ENCODE measurements around the gene BRF1. TPM values are rescaled to one million over a fixed set of nuclear protein-coding genes. Genes with fewer than 3 reads are reported as not detected.

Gene BRF1
- total RNA-seq, 1 experiment from 2014 or later: 26.4 TPM

- H3K27ac Mint-ChIP-seq: no peak overlapping the region
These were observed 124.3 kb downstream of the BRF1 start for GRCh38 chr14:105176513-105176912.

More at GRCh38 chr14:105176513-105176912, 124.3 kb downstream of the BRF1 start:
- TF ChIP-seq OVOL2 (CRISPR knock-in tag; IDR thresholded peaks at IDR 0.05; ENCODE audit: borderline replicate concordance): no peak
- TF ChIP-seq JAZF1 (CRISPR knock-in tag; IDR thresholded peaks at IDR 0.05): no peak
- no peak for TF ChIP-seq ARID4B (CRISPR knock-in tag; IDR thresholded peaks at IDR 0.05; ENCODE audit: borderline replicate concordance)
- TF ChIP-seq ZNF512 (CRISPR knock-in tag; IDR thresholded peaks at IDR 0.05; ENCODE audit: borderline replicate concordance): no peak
- TF ChIP-seq SMAD3 (CRISPR knock-in tag; IDR thresholded peaks at IDR 0.05; ENCODE audit: borderline replicate concordance): no peak
- no peak for TF ChIP-seq E2F1 (CRISPR knock-in tag; IDR thresholded peaks at IDR 0.05)
- TF ChIP-seq HMGA2 (CRISPR knock-in tag; IDR thresholded peaks at IDR 0.05): no peak
- no peak for TF ChIP-seq TCF7 (CRISPR knock-in tag; IDR thresholded peaks at IDR 0.05; ENCODE audit: low read depth)
- no peak for TF ChIP-seq ZNF263 (CRISPR knock-in tag; IDR thresholded peaks at IDR 0.05; ENCODE audit: low read depth)
- TF ChIP-seq HMGXB4 (CRISPR knock-in tag; IDR thresholded peaks at IDR 0.05): no peak
- no peak for TF ChIP-seq KAT7 (CRISPR knock-in tag; IDR thresholded peaks at IDR 0.05; ENCODE audit: borderline replicate concordance)
- TF ChIP-seq GABPB1 (CRISPR knock-in tag; IDR thresholded peaks at IDR 0.05): no peak
- ATAC-seq (no peak), DNase-seq (ENCODE audit: low spot score) (no peak)
- Mint-ChIP-seq H3K27me3 (ENCODE audit: low read depth) (peaks cover 7% of the 10 kb centered on the region), H3K4me3 (no peak overlapping the region), H3K9me3 (no peaks in the 10 kb centered on the region), H3K4me1 (peaks cover 3% of the 10 kb centered on the region; the same call in 1 of the 2 replicates), H3K36me3 (no peaks in the 10 kb centered on the region)
- ChIA-PET POLR2A (interaction anchor here (1.1 kb wide), 1 partner anchor 28 kb away, joined by 3 read pairs; no protein-coding TSS in a partner anchor), CTCF (interaction anchor here (0.5 to 1.2 kb wide), 2 partner anchors 86 to 1251 kb away, joined by 3 to 5 read pairs; no protein-coding TSS in a partner anchor)

All from WTC11 (cell line).